NCI-H774 (cell line): ENCODE results near the gene IRAK4.
"Not testable (repeated sequence)": the region's sequence is repeated elsewhere in the genome, so short reads cannot be mapped to it uniquely, and the experiment has no call there.

Experiments
- DNase-seq: peaks from one replicate; lab custom pipeline; 2025; lab: John Stamatoyannopoulos, UW

IRAK4 gene

DNA sequence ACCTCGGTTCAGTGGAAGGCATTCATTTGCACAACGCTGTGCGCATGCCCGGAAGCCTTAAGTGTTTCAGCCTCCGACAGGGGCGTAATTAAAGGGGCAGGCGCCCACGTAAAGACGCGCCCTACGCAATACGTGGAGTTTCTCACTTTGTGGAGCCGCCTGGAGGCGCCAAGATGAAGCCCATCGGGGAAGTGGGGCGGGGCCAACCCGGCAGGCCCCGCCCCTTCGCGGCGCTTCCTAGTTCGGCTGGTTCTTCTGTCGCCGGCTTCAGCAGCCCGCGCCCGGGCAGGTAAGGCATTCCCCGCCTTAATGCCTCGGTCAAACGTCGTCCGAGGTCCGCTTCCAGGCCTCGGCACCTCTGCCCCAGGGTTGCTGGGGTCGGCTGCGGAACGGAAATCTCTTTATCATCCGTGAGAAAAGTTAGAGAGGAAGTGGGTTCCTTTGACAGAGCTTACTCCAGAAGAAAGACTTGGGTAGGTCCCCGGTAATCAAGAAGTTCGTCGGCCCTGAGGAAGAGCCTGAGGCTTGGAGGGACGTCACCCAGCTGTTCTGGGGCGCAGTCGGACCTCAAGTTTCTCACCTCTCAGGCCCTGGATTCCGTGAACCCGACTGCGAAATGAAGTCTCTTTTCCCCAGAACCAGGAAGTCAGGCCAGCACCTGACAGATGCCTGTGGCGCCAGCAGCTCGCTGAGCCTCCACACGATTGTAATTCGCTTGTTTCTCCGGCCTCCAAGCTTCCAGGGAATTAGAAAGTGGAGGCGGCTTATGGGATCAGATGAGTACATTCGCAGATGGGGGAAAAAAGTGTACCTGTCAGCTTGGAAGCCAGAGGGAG lies at the start of gene IRAK4, which contains the start of gene PUS7L:
IRAK4 (plus strand) TSS at position 224 of the 836 bp plus-strand sequence. CDS start 9,161 bp downstream, outside the sequence.
PUS7L (minus strand) TSS at position 63 of the 836 bp plus-strand sequence. CDS start 3,545 bp downstream, outside the sequence.
- peak; percentile 99 for DNase-seq

DNA sequence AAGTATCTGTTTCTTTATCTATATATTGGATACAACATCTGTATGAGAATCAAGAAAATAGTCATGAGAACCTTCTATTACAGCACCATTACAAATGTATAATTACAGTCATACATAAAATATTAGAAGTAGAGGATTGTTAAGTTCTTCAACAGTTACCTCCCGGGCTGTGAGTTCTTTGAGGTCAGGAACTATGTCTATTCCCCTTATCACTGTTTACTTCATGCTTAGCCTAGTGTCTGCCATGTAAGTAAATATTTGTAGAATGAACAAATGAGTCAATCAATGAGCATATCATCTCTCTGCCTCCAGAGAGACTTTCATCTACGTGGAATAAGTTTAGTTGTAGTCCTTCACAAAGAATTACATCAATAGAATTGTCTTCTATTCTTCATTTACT lies 47.4 kb upstream of the IRAK4 start:
- no peak for DNase-seq

DNA sequence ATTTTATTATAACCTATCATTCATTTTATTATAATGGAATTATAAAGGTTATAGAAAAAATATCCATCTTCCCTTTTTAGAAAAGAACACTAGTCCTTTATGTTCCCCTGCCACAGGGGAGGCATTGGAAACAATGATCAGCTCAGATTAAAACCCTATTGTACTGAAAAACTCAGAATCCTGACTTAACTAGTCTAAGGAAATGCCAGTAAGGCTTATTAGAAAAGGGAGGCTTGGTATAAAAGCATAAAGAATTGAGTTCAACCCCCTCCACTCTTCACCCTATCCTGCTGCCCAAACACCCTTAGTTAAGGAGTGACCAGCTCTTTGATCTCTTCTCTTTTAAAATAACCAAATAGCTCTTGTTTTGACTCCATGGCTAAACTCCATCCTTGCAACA lies 36.1 kb upstream of the IRAK4 start:
- DNase-seq, result no peak

DNA sequence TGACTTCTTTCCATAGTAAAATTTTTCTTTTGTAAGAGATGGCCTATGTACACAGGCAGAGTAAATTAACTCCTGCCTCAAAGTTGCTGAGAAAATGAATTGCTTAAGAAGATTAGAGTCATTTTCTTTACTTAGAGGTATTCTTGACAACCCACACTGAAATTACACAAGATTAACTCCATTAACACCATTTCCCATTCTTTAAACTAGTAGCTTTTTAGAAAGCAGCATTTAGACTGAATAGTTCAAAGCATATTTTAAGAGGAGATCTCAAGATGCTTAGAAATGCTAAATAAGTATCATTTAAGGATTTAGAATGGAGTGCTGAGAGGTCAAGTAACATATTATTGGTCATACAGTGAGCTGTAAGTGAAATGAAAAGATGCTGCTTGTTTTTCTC lies 35.6 kb upstream of the IRAK4 start:
- DNase-seq, result no peak

DNA sequence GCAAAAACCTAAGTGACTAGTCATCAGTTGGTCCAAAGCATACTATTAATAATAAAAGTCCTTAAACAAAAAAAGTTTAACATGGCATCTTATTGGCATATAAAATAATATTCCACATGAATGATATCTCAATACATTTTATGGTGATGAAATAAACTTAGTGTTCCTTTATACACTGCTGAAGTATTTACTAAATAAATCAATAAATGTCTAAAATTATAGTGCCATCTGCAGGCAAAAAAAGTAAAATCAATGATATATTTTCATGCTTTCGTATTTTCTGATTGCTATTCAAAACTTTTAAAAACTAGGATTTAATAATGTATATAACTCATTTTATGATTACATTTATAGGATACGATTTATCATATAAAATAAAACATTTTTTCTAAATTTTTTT lies 30.6 kb upstream of the IRAK4 start:
- DNase-seq, result no peak

DNA sequence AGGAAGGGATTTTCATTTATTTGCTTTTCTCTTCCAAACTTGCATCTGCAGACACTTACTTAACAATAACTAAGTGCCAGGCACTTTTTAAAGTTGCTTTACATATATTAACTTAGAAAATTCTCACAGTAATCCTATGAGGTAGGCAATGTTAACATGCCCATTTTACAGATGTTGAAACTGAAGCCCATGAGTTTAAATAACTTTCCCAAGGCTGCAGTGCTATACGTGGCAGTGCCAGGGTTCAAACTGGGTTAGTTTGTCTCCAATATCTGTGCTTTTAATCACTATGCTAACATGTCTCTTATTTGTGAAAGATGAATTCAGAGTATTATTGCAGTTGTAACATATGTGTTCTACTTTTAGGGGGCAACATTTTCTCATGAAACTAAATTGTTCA lies 30.1 kb upstream of the IRAK4 start:
- DNase-seq, result no peak

DNA sequence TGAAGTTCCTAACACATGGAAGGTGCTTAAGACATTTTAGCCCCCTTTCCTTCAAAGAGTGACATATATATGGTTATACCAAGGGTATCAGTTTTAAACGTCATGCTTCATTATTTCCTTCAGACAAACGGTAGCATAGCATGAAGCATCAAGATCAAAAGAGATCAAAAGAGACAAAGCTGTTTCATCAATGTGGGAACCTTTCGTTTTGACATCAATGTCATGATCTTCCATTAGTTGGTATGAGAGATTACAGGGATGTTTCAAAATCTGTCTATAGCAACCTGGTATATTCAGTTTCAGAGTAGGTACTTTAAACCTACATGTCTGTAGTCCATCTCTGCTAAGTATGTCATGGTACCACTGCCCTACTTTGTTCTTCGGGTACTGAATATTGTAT lies 28.5 kb upstream of the IRAK4 start:
- no peak for DNase-seq

DNA sequence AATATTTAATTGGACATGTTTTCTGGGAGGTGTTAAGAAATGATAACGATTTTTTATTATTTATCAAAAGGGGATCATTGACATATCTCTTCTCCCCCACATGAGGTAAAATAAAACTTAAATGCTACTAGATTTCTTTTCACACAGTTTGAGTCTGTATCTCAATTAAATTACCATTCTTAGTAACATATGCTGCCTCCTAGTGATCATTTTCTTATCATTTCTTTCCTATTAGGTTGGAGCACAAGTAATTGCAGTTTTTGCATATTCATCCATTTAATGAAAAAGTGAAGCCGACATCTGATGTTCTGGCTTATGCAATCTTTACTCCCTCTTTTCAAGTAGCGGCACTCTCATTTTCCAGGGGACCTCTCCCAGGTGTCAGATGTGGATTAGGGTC lies 25.1 kb upstream of the IRAK4 start:
- no peak for DNase-seq

DNA sequence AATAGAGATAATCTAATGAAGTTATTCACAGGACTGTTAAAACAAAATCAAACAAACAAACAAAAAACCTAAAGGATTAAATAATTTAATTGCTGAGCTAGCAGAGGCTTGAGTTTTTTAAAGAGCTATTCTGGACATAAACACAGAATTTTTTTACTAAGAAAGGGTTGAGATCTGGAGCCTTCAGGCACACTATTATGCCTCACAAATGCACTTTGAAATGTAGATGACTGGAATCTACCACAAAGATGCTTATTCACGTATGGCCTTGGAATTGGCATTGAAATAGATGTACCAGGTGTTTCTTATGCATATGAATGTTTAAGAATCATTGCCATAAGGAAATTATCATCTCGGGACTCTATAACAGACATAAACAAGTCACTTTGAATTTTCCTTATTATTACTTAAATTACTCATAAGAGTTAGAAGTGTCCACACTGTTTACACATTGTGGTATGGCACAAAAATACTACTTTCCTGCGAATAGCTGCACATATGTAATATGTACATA lies 21.8 kb upstream of the IRAK4 start:
- DNase-seq, result no peak

DNA sequence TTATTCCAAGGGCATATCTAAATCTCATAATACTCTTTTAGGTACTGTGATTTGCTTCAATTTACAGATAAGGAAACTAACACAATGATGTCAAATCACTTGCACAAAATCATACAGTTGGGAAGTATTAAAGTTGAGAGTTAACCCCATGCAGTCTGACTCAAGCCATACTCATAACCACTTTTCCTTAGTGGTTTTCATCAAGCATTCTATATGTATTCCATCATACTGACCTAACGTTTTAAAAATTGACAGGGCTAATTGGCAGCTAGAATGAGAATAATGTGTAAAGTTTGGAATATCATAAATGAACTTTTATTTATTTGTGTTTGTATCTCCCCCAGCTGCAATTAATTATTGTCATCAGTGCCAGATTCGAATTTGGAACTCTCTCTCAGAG lies 21.1 kb upstream of the IRAK4 start:
- no peak for DNase-seq

DNA sequence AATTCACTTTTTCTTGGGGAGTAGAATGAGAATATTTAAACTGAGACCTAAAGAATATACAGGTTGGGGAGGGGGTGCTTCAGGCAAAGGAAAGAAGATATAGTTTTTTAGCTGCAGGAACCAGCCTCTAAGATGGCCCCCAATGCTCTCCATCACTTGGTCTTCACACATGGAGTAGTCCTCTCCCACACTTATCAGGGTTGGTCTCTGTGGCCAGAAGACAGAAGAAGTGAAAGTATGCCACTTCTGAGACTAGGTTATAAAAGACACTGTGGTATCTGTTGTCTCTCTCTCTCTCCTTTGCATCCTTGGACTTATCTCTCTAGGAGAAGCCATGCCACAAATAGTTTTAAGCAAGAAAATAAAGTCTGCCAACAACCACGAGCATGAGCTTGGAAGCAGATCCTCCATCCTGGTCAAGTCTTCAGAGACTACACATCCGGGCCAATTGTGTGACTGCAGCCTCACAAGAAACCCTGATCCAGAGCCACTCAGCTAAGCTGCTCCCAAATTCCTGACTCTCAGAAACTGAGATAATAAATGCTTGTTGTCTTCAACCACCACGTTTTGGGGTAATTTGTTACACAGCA lies 18.1 kb upstream of the IRAK4 start:
- no peak for DNase-seq

DNA sequence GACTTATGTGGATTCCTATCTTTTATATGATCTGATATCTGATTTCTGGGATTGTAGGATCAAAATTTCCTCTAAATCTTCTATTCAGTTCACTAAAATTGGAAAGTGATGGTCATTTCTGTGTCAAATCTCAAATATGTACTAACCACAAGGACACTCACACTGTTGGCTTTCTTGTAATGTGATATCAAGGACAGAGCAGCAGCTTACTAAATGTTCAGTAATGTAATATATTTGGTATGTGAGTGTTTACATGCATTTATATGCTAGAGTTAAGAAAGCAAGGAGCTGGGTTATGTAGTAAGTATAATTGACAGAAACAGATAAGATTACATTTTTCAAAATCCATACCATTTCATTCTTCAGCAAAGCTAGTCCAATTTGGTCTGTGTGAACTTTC lies 16.6 kb upstream of the IRAK4 start:
- no peak for DNase-seq

DNA sequence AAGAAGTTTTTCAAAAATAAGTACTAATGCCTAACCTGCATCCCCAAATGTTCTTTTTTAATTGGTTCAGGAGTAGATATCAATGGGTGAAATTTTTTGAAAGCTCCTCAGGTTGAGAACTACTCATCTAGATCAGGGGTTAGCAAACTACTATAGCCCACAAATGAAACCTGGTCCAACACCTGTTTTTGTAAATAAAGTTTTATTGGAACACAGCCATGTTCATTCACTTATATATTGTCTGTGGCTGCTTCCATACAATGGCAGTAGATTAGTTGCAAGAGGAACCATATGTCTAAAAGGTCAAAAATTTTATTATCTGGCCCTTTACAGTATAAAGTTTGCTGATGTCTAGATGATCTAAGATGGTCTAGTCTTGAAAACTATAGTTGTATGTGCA lies 13.9 kb upstream of the IRAK4 start:
- no peak for DNase-seq

DNA sequence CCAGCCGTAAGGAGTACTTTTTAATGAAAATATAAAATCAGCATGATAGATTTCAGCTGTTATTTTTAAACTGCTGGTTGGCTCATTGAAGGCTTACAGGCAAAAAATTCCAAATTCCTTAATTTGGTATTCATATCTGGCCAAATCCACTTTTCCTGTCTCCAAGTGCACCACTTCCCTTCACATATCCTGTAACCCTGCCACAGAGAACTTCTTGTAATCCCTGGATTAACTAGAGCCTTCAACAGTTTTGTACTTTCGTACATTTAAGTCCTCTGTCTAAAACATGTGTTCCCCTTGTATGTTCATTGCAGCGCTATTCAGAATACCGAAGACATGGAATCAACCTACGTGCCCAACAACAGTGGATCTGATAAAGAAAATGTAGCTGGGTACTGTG lies 9.7 kb upstream of the IRAK4 start:
- no peak for DNase-seq

DNA sequence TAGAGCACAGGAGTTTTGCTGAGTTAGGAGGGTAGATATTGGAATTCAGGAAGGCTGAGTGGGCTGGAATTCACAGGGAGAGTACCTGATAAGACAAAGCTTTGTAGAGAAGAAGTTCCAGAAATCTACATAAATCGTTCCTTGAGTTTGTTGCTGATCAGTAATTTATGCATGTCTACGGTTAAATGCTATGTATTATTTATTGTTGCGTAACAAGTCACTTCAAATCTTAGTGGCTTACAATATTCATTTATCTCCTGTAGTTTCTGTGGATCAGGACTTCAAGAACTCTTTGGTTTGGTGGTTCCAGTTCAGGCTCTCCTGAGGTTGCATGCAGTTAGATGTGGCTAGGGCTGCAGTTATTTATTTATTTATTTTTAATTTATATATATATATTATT lies 7.9 kb upstream of the IRAK4 start:
- no peak for DNase-seq

DNA sequence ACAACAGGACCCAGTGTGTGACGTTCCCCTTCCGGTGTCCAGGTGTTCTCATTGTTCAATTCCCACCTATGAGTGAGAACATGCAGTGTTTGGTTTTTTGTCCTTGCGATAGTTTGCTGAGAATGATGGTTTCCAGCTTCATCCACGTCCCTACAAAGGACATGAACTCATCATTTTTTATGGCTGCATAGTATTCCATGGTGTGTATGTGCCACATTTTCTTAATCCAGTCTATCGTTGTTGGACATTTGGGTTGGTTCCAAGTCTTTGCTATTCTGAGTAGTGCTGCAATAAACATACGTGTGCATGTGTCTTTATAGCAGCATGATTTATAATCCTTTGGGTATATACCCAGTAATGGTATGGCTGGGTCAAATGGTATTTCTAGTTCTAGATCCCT lies 7.4 kb upstream of the IRAK4 start:
- not testable (repeated sequence) for DNase-seq

DNA sequence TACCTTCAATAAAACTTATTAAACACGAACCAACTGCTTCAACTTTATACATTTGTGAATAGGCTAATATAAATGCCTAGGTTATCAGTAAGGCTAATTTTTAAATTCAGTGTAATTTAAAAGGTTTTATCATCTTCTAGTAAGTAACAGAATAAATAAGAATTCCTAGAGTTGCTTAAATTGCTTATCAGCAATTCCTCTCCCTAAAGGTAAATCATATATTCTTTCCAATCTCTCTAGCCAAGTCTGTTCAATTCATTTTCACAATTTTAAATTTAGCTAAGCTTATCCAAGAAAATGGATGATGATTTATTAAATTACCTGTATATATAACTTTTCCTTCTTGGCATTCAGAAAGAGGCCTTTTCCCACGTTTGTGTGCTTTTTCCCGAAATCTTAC lies 4.7 kb upstream of the IRAK4 start:
- DNase-seq, result no peak

DNA sequence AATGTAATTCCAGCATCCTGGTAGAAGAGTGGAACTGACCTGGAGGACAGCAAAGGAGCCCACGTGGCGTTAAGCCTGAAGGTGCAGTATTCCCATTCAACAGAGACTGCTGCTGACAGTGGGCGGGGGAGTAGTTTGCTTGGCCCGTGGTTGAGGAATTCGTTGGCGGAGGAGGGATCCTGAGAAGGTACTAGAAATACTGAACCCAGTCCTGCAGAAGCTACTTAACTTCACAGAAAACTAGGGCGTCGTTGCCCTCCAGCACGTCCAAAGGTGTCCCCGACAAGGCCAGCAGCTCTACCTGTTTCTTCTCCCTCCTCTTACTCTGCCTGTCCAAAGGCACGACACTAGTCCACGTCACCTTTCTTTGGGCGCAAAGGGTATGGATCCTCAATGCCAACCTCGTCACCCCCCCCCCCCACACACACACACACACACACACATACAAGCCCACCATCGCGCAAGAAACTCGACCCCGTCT lies 464 bp upstream of the IRAK4 start:
- DNase-seq, result no peak

DNA sequence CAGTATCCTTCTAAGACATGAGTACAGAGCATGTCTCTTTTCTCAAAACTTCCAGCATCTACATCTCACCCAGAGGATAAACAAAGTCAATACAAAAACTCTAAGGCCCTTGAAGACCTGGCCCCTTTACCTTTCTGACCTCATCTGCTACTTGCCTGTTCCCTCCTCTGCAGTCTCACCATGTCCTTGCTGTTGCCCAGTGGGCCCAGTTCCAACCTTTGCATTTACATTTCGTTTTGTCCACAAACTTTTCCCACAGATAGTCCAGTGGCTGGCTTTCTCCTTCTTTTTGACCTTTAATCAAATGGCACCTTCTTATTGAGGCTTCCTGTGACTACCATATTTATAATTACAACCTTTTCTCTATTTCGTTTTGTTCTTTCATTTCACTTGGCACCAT lies 1.6 kb downstream of the IRAK4 start:
- no peak for DNase-seq

DNA sequence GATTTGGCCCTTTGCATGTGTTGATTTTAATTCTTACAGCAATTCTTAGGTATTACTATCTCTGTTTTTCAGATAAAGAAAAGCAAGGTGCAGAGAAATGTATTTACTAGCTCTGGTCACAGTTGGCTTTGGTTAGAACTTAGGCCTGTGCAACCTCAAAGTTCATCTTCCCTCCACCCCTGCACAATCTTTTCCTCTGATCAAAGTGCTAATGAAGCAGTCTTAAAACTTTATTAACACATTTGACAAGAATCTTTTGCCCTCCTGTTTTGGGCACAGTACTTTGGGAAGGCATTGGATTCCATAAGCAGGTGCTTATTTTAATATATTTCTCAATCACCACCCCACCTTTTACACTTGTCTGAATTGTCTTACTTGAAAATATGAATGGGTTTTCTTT lies 2.7 kb downstream of the IRAK4 start:
- DNase-seq, result no peak

DNA sequence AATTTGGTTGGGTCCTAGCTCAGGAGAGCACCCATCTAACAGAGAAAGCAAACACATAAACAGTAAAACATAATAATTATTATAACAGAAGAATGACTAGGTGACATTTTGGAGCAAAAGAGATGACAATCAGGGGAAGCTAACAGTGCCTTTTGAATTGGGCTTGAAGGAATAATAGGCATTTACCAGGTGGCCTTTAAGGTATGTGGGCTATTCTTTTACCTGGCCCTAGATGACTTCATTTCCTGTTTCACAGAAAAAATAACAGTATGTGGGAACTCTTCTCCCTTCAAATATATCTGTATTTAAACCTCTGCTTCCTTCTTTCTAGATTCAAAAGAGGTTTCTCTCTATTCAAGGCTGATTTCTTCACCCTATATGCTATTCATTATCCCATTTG lies 3.8 kb downstream of the IRAK4 start:
- no peak for DNase-seq

DNA sequence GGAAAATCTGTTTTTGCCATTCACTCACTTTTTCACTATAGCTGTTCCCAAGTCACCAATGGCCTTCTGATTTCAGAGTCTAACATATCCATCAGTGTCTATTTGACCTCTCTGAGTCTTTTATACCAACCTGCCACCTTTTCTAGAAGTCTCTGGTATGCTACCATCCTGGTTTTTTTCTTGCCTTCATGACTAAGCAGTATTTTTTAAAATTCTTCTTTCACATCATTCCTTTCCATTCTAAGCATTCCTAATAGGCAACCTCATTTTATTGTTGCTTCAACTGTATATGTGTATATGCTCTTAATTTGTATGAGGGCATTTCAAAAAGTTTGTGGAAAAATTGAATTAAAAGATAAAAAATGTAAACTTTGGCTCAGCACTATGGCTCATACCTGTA lies 5.0 kb downstream of the IRAK4 start:
- DNase-seq, result no peak

DNA sequence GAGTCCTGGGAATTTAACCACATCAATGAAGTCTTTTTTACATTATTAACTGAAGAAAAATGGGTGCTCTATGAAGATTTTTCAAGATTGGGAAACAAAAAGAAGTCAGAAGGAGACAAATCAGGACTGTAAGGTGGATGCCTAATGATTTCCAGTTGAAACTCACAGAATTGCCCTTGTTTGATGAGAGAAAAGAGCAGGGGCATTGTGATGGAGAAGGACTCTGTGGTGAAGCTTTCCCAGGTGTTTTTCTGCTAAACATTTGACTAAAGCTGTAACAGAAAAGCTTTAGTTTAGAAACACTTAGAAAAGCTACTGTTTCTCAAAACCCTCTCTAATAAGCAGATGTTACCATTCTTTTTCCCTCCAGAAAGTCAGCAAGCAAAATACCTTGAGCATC lies 5.8 kb downstream of the IRAK4 start:
- DNase-seq, result no peak
